Measurements from ENCODE around the gene CDC14A. TPM values are rescaled to one million over a fixed set of nuclear protein-coding genes. Genes with fewer than 3 reads are reported as not detected.

Gene CDC14A
- total RNA-seq, 4 donors from 2014 or later, result 8.6 to 20.1 (median 11.0) TPM

- Histone ChIP-seq H3K4me1 (peaks cover 0 to 9% (median 3%) of the 10 kb centered on the region in 3 donors), H3K9me3 (no peaks in the 10 kb centered on the region), H3K4me3 (no peak overlapping the region), H3K36me3 (peaks cover 0 to 18% of the 10 kb centered on the region in 2 donors), H3K27me3 (no peaks in the 10 kb centered on the region), H3K27ac (no peak overlapping the region)
- no peak for TF ChIP-seq EP300 (IDR thresholded peaks at IDR 0.05)
- no peak for TF ChIP-seq POLR2A (IDR thresholded peaks at IDR 0.05)
- TF ChIP-seq CTCF (IDR thresholded peaks at IDR 0.05), result peak in 3 of 4 experiments; percentile 41 to 70 (median 48)
- no peak for TF ChIP-seq POLR2AphosphoS5 (IDR thresholded peaks at IDR 0.05)
- ATAC-seq, result peak; percentile 68
- 34 to 35% methylated on average over 7 to 9 of the region's 10 CpGs for WGBS, 2 donors (ENCODE audit: low coverage in 1 of 2)
Observed at GRCh38 chr1:100463791-100464424, 111.6 kb downstream of the CDC14A start.

- H3K36me3 ChIP-seq, result peaks cover 0 to 19% of the 10 kb centered on the region in 2 donors
Observed at GRCh38 chr1:100469578-100469977, 117.3 kb downstream of the CDC14A start.

GRCh38 chr1:100474834-100475233 is 122.5 kb downstream of the CDC14A start:
- no peaks in the 10 kb centered on the region for H3K9me3 ChIP-seq
- H3K4me1 ChIP-seq, result no peaks in the 10 kb centered on the region
- H3K27me3 ChIP-seq, result no peaks in the 10 kb centered on the region
- peaks cover 0 to 4% of the 10 kb centered on the region in 2 donors for H3K36me3 ChIP-seq
- no peak for ATAC-seq
- no peak overlapping the region for H3K27ac ChIP-seq
- H3K4me3 ChIP-seq, result no peak overlapping the region
- TF ChIP-seq EP300 (IDR thresholded peaks at IDR 0.05), result no peak
- no peak for TF ChIP-seq POLR2AphosphoS5 (IDR thresholded peaks at IDR 0.05)
- no peak for TF ChIP-seq CTCF (IDR thresholded peaks at IDR 0.05)

More at GRCh38 chr1:100469578-100469977, 117.3 kb downstream of the CDC14A start:
- Histone ChIP-seq H3K4me3 (no peak overlapping the region), H3K27ac (no peak overlapping the region), H3K27me3 (no peaks in the 10 kb centered on the region), H3K4me1 (no peaks in the 10 kb centered on the region), H3K9me3 (no peaks in the 10 kb centered on the region)
- 83 to 100% methylated on average over 1 of the region's 1 CpG for WGBS, 2 donors (ENCODE audit: low coverage in 1 of 2)
- ATAC-seq, result no peak
- TF ChIP-seq POLR2AphosphoS5 (IDR thresholded peaks at IDR 0.05), result no peak
- no peak for TF ChIP-seq CTCF (IDR thresholded peaks at IDR 0.05)
- TF ChIP-seq EP300 (IDR thresholded peaks at IDR 0.05), result no peak
- no peak for TF ChIP-seq POLR2A (IDR thresholded peaks at IDR 0.05)

- Histone ChIP-seq H3K36me3 (peaks cover 0 to 11% of the 10 kb centered on the region in 2 donors), H3K9me3 (no peaks in the 10 kb centered on the region), H3K27ac (no peak overlapping the region), H3K27me3 (no peaks in the 10 kb centered on the region), H3K4me3 (no peak overlapping the region), H3K4me1 (no peaks in the 10 kb centered on the region)
- no peak for TF ChIP-seq POLR2AphosphoS5 (IDR thresholded peaks at IDR 0.05)
- no peak for TF ChIP-seq EP300 (IDR thresholded peaks at IDR 0.05)
- TF ChIP-seq POLR2A (IDR thresholded peaks at IDR 0.05), result no peak
- 85 to 88% methylated on average over 3 to 4 of the region's 4 CpGs for WGBS, 2 donors (ENCODE audit: low coverage in 1 of 2)
- no peak for ATAC-seq
Observed at GRCh38 chr1:100476735-100477290, 124.5 kb downstream of the CDC14A start.

GRCh38 chr1:100478816-100479215 is 126.5 kb downstream of the CDC14A start:
- peaks cover 0 to 8% of the 10 kb centered on the region in 2 donors for H3K36me3 ChIP-seq
- no peaks in the 10 kb centered on the region for H3K9me3 ChIP-seq
- H3K4me1 ChIP-seq, result no peaks in the 10 kb centered on the region
- 50 to 85% methylated on average over 1 of the region's 1 CpG for WGBS, 2 donors (ENCODE audit: low coverage in 1 of 2)
- no peak for ATAC-seq
- H3K27ac ChIP-seq, result no peak overlapping the region
- no peaks in the 10 kb centered on the region for H3K27me3 ChIP-seq
- TF ChIP-seq CTCF (IDR thresholded peaks at IDR 0.05), result no peak
- no peak for TF ChIP-seq EP300 (IDR thresholded peaks at IDR 0.05)
- no peak for TF ChIP-seq POLR2A (IDR thresholded peaks at IDR 0.05)
- no peak for TF ChIP-seq POLR2AphosphoS5 (IDR thresholded peaks at IDR 0.05)
- H3K4me3 ChIP-seq, result no peak overlapping the region
